WI38 (cell line): ENCODE measurements around the gene PLEKHA6.

Experiments
- H3K4me3 ChIP-seq: 2 replicates; pipeline ENCODE4 v1.5.1; 2011; ENCODE audit warnings: low read depth, mild to moderate bottlenecking, control low read depth, low read length
- TF ChIP-seq, protein P1 (sequence below): IDR thresholded peaks from 2 replicates; pipeline ENCODE4 v1.5.1; 2012; ENCODE audit warnings: low read depth, mild to moderate bottlenecking, control low read depth, low read length

The PLEKHA6 gene

DNA sequence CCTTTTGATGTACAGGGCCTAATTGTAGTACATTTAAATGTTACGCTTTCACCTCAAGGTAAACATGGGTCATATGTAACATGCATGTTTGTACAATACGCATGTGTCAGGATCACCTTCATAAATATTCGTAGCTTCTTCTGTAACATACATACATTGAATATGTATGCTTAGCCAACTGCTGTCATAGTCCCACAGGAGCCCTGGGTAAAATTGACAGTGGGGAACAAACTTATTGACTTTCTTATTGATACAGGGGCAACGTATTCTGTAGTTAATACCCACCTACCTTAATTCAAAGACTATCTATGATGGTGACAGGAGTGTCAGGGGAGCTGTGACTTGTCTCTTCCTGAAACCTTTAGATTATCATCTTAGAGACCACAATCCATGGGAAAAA, 189.9 kb downstream of the PLEKHA6 start:
- TF ChIP-seq, protein P1, sequence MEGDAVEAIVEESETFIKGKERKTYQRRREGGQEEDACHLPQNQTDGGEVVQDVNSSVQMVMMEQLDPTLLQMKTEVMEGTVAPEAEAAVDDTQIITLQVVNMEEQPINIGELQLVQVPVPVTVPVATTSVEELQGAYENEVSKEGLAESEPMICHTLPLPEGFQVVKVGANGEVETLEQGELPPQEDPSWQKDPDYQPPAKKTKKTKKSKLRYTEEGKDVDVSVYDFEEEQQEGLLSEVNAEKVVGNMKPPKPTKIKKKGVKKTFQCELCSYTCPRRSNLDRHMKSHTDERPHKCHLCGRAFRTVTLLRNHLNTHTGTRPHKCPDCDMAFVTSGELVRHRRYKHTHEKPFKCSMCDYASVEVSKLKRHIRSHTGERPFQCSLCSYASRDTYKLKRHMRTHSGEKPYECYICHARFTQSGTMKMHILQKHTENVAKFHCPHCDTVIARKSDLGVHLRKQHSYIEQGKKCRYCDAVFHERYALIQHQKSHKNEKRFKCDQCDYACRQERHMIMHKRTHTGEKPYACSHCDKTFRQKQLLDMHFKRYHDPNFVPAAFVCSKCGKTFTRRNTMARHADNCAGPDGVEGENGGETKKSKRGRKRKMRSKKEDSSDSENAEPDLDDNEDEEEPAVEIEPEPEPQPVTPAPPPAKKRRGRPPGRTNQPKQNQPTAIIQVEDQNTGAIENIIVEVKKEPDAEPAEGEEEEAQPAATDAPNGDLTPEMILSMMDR = no peak
- no peak overlapping the region for H3K4me3 ChIP-seq
